Activated CD8-positive, alpha-beta memory T cell treated with anti-CD3 and anti-CD28 coated beads for 36 hours (primary cell): ENCODE results near the gene ITGAL. TPM values are rescaled to one million over a fixed set of nuclear protein-coding genes. Genes with fewer than 3 reads are reported as not detected.

ENCODE experiments used
- total RNA-seq, 2 experiments: library from RNA; stranded (reverse); gene quantifications; one replicate each; pipeline ENCODE4 v1.2.3, GENCODE V29; 2021

ITGAL gene
- total RNA-seq, 2 experiments from 2014 or later = 222 to 233 TPM

Other genes with a start within 250 kb of the ITGAL start
- 1 to 10 TPM; 7.7 to 8.6 TPM for gene NPIPB13, start 224.3 kb upstream of the ITGAL start, total RNA-seq
- 10 to 100 TPM; 77.8 to 80.4 TPM for gene CD2BP2, start 117.4 kb upstream of the ITGAL start, total RNA-seq
- 10 to 100 TPM; 56.9 to 57.8 TPM for gene TBC1D10B, start 102.2 kb upstream of the ITGAL start, total RNA-seq
- gene MYL11, start 97.9 kb upstream of the ITGAL start, total RNA-seq = 1 to 10 TPM in 1 of 2 experiments, under 1 TPM in 1; 0.80 to 1.6 TPM
- gene SEPTIN1, start 90.2 kb upstream of the ITGAL start, total RNA-seq = 100 to 1,000 TPM; 186 to 194 TPM
- gene ZNF48, start 77.3 kb upstream of the ITGAL start, total RNA-seq = 10 to 100 TPM; 16.9 to 18.2 TPM
- gene ZNF771, start 65.1 kb upstream of the ITGAL start, total RNA-seq = 1 to 10 TPM; 7.5 to 8.3 TPM
- gene DCTPP1, start 42.7 kb upstream of the ITGAL start, total RNA-seq = 100 to 1,000 TPM; 182 TPM
- 10 to 100 TPM; 70.8 to 71.3 TPM for gene SEPHS2, start 26.9 kb upstream of the ITGAL start, total RNA-seq
- 10 to 100 TPM; 14.6 to 15.7 TPM for gene ZNF768, start 53.8 kb downstream of the ITGAL start, total RNA-seq
- 10 to 100 TPM; 13.6 to 15.0 TPM for gene ZNF747, start 62.1 kb downstream of the ITGAL start, total RNA-seq
- gene ZNF764, start 85.6 kb downstream of the ITGAL start, total RNA-seq = 10 to 100 TPM; 14.1 to 15.0 TPM
- gene ZNF688, start 99.0 kb downstream of the ITGAL start, total RNA-seq = 10 to 100 TPM in 1 of 2 experiments, 1 to 10 TPM in 1; 9.4 to 10.0 TPM
- gene ZNF785, start 113.0 kb downstream of the ITGAL start, total RNA-seq = 10 to 100 TPM; 13.8 to 14.5 TPM
- 10 to 100 TPM; 12.5 to 12.7 TPM for gene ZNF689, start 137.6 kb downstream of the ITGAL start, total RNA-seq
- gene PRR14, start 178.2 kb downstream of the ITGAL start, total RNA-seq = 10 to 100 TPM; 87.8 to 95.1 TPM
- gene FBRS, start 185.7 kb downstream of the ITGAL start, total RNA-seq = 100 to 1,000 TPM; 107 to 119 TPM
- 10 to 100 TPM; 70.8 to 73.5 TPM for gene SRCAP, start 226.4 kb downstream of the ITGAL start, total RNA-seq